ENCODE data around the gene ZNF653. TPM values are rescaled to one million over a fixed set of nuclear protein-coding genes. Genes with fewer than 3 reads are reported as not detected.

ZNF653 gene
- total and polyA plus RNA-seq, 12 donors: 2.3 to 7.8 (median 4.2) TPM

GRCh38 chr19:11479898-11480714 is 25.5 kb downstream of the ZNF653 start:
- H3K4me3 ChIP-seq: peak overlapping the region in 9 of 10 donors; percentile 9 to 44 (median 25)
- peaks cover 0 to 12% (median 3%) of the 10 kb centered on the region in 9 donors for H3K36me3 ChIP-seq
- no peaks in the 10 kb centered on the region for H3K9me3 ChIP-seq
- 5 to 10% methylated on average over 57 to 84 of the region's 86 CpGs for WGBS, 2 donors
- ATAC-seq (no peak), DNase-seq (no peak)
- peaks cover 5 to 63% (median 52%) of the 10 kb centered on the region in 7 donors for H3K27me3 ChIP-seq
- peaks cover 10 to 46% (median 35%) of the 10 kb centered on the region in 9 donors for H3K4me1 ChIP-seq
- H3K27ac ChIP-seq: no peak overlapping the region
- no peak for TF ChIP-seq CTCF (IDR thresholded peaks at IDR 0.05)
- intact Hi-C loops (cut with DNase I): loop anchor here in 7 of 10 donors (5.0 to 10.0 kb wide), 4 partner anchors 98 to 193 kb away; partner anchors contain the start of genes TSPAN16 (in 3 of the 7) and EPOR (in 1 of the 7)

GRCh38 chr19:11479090-11479897 is 26.3 kb downstream of the ZNF653 start:
- intact Hi-C loops (cut with DNase I): no loop called here
- H3K9me3 ChIP-seq: no peaks in the 10 kb centered on the region
- 18 to 21% methylated on average over 35 to 62 of the region's 62 CpGs for WGBS, 2 donors
- TF ChIP-seq CTCF (IDR thresholded peaks at IDR 0.05): no peak
- H3K4me1 ChIP-seq: peaks cover 10 to 46% (median 35%) of the 10 kb centered on the region in 9 donors
- peaks cover 0 to 10% (median 3%) of the 10 kb centered on the region in 9 donors for H3K36me3 ChIP-seq
- H3K4me3 ChIP-seq: peak overlapping the region in 8 of 10 donors; percentile 9 to 44 (median 24)
- peaks cover 5 to 63% (median 51%) of the 10 kb centered on the region in 7 donors for H3K27me3 ChIP-seq
- DNase-seq (peak in 1 of 2 donors; percentile 38), ATAC-seq (peak in 2 of 8 donors; percentile 6 to 27)
- no peak overlapping the region for H3K27ac ChIP-seq

GRCh38 chr19:11478167-11479089 is 27.2 kb downstream of the ZNF653 start:
- no peak overlapping the region for H3K27ac ChIP-seq
- peaks cover 10 to 45% (median 34%) of the 10 kb centered on the region in 9 donors for H3K4me1 ChIP-seq
- intact Hi-C loops (cut with DNase I): no loop called here
- H3K36me3 ChIP-seq: peaks cover 0 to 1% (median 0%) of the 10 kb centered on the region in 9 donors
- no peaks in the 10 kb centered on the region for H3K9me3 ChIP-seq
- no peak overlapping the region for H3K4me3 ChIP-seq
- ATAC-seq: no peak
- H3K27me3 ChIP-seq: peaks cover 5 to 59% (median 44%) of the 10 kb centered on the region in 7 donors
- TF ChIP-seq CTCF (IDR thresholded peaks at IDR 0.05): no peak
- 47 to 60% methylated on average over 19 of the region's 19 CpGs for WGBS, 2 donors
- DNase-seq: no peak
